Stomach (tissue), 9 donors: ENCODE results near the gene VPS41. TPM values are rescaled to one million over a fixed set of nuclear protein-coding genes. Genes with fewer than 3 reads are reported as not detected.

Experiments
- DNase-seq, 2 donors: peaks; one replicate each; pipeline versions ENCODE4 v3.0.0 to v3.0.0-alpha.2; 2013 to 2019
- H3K27ac ChIP-seq, 5 donors: fragments of 200-600 bp in 4 of 5; sonication (generic) in 4 of 5; one replicate each; pipeline ENCODE4 v1.5.1; 2013 to 2019; ENCODE audit warnings: mild to moderate bottlenecking in 1 of 5, moderate library complexity in 1 of 5
- H3K27me3 ChIP-seq, 3 donors: fragments of 200-600 bp; sonication (generic); one replicate each; pipeline ENCODE4 v1.5.1; 2017 to 2019; ENCODE audit warnings: mixed run types in 1 of 3
- H3K36me3 ChIP-seq, 4 donors: fragments of 200-600 bp; sonication (generic); 1 replicate in 3 of 4; 2 replicates in 1 of 4; pipeline ENCODE4 v1.5.1; 2016 to 2019
- H3K4me1 ChIP-seq, 4 donors: fragments of 200-600 bp; sonication (generic); one replicate each; pipeline ENCODE4 v1.5.1; 2016 to 2019
- H3K4me3 ChIP-seq, 4 donors: fragments of 200-600 bp; sonication (generic) in 3 of 4; one replicate each; pipeline ENCODE4 v1.5.1; 2016 to 2019; ENCODE audit warnings: mild to moderate bottlenecking in 1 of 4
- H3K9me3 ChIP-seq, 4 donors: fragments of 200-600 bp; sonication (generic); one replicate each; pipeline ENCODE4 v1.5.1; 2016 to 2019
- CTCF ChIP-seq, 7 experiments: fragments of 450-650 bp in 4 of 7; fragments of 200-600 bp in 3 of 7; sonication (generic) in 3 of 7; IDR thresholded peaks; one replicate each; pipeline ENCODE4 v1.5.1; 2016 to 2019; ENCODE audit warnings: antibody characterized with exemption in 7 of 7, control low read depth in 2 of 7, mild to moderate bottlenecking in 1 of 7
- EP300 ChIP-seq: sonication (generic); formaldehyde crosslinking; IDR thresholded peaks from one replicate; pipeline ENCODE4 v1.6.1; 2017; ENCODE audit warnings: antibody characterized with exemption
- POLR2A ChIP-seq, 4 donors: fragments of 450-650 bp; IDR thresholded peaks; one replicate each; pipeline ENCODE4 v1.6.1; 2016; ENCODE audit warnings: antibody characterized with exemption in 4 of 4, control low read depth in 2 of 4, mild to moderate bottlenecking in 1 of 4, moderate library complexity in 1 of 4
- POLR2AphosphoS5 ChIP-seq, 3 donors: sonication (generic); formaldehyde crosslinking; IDR thresholded peaks; one replicate each; pipeline ENCODE4 v1.6.1; 2016; ENCODE audit warnings: antibody characterized with exemption in 3 of 3
- whole genome bisulfite sequencing, 5 donors: extraction: QIAGEN DNeasy Blood & Tissue Kit in 3 of 5; methylation state at CpG; one replicate each; pipeline versions ENCODE4 v1.1.5 to v1.1.7; 2013 to 2018; 5-methylcytosine and 5-hydroxymethylcytosine counted together
- intact Hi-C: fragments of 100-400 bp; cut with DNase I; formaldehyde crosslinking; loops from one replicate; pipeline ENCODE4 v1.15.1; 2023; ENCODE audit warnings: low total_unique reads
- polyA plus RNA-seq, 3 donors: library from polyadenylated mRNA; stranded (reverse); fragments of 200-250 nt; gene quantifications; one replicate each; pipeline ENCODE4 v1.2.3, GENCODE V29; 2013
- total RNA-seq, 5 donors: library from RNA; depleted of rRNA; stranded (reverse); fragments of >200 nt; gene quantifications; one replicate each; pipeline versions ENCODE4 v1.1.0 to v1.2.3, GENCODE V29; 2014 to 2016
- donor health status: healthy with polysubstance abuse.
- donor health status: Bipolar disorder and iron deficiency.
- donor health status: healthy.

The VPS41 gene
- total and polyA plus RNA-seq, 8 donors = 8.2 to 122 (median 41.4) TPM

GRCh38 chr7:38822549-38822948 lies 86.4 kb downstream of the VPS41 start:
- intact Hi-C loops = no loop called here
- no peaks in the 10 kb centered on the region for H3K27me3 ChIP-seq
- H3K27ac ChIP-seq = no peak overlapping the region
- DNase-seq = no peak
- H3K4me3 ChIP-seq = no peak overlapping the region
- TF ChIP-seq EP300 (no peak), POLR2AphosphoS5 (IDR thresholded peaks at IDR 0.05) (no peak), CTCF (IDR thresholded peaks at IDR 0.05) (no peak), POLR2A (IDR thresholded peaks at IDR 0.05) (no peak)
- H3K4me1 ChIP-seq = peaks cover 3 to 19% (median 10%) of the 10 kb centered on the region in 4 donors
- 89 to 95% (median 94%) methylated on average over 1 of the region's 1 CpG for WGBS, 5 donors
- peaks cover 0 to 9% (median 2%) of the 10 kb centered on the region in 4 donors for H3K9me3 ChIP-seq
- H3K36me3 ChIP-seq = peaks cover 0 to 24% (median 18%) of the 10 kb centered on the region in 4 donors

- H3K27ac ChIP-seq = no peak overlapping the region
- DNase-seq = no peak
- peaks cover 0 to 7% (median under 1%) of the 10 kb centered on the region in 4 donors for H3K4me1 ChIP-seq
- intact Hi-C loops = no loop called here
- peaks cover 0 to 35% (median 33%) of the 10 kb centered on the region in 4 donors for H3K36me3 ChIP-seq
- 92 to 99% (median 97%) methylated on average over 4 of the region's 4 CpGs for WGBS, 5 donors
- no peaks in the 10 kb centered on the region for H3K27me3 ChIP-seq
- no peak for TF ChIP-seq POLR2AphosphoS5 (IDR thresholded peaks at IDR 0.05)
- TF ChIP-seq EP300 = no peak
- TF ChIP-seq POLR2A (IDR thresholded peaks at IDR 0.05) = no peak
- no peak for TF ChIP-seq CTCF (IDR thresholded peaks at IDR 0.05)
- no peak overlapping the region for H3K4me3 ChIP-seq
- peaks cover 0 to 9% (median 2%) of the 10 kb centered on the region in 4 donors for H3K9me3 ChIP-seq
Measured at GRCh38 chr7:38820571-38820970, 88.4 kb downstream of the VPS41 start.

GRCh38 chr7:38819463-38819862 lies 89.5 kb downstream of the VPS41 start:
- Histone ChIP-seq H3K27me3 (no peaks in the 10 kb centered on the region), H3K36me3 (peaks cover 0 to 43% (median 40%) of the 10 kb centered on the region in 4 donors), H3K27ac (no peak overlapping the region), H3K4me3 (no peak overlapping the region), H3K4me1 (no peaks in the 10 kb centered on the region), H3K9me3 (peaks cover 0 to 9% (median 2%) of the 10 kb centered on the region in 4 donors)
- no peak for TF ChIP-seq EP300
- no peak for TF ChIP-seq POLR2AphosphoS5 (IDR thresholded peaks at IDR 0.05)
- no peak for TF ChIP-seq POLR2A (IDR thresholded peaks at IDR 0.05)
- TF ChIP-seq CTCF (IDR thresholded peaks at IDR 0.05) = no peak
- intact Hi-C loops = no loop called here
- WGBS, 5 donors = 72 to 89% (median 82%) methylated on average over 2 of the region's 2 CpGs
- no peak for DNase-seq

- no peak overlapping the region for H3K4me3 ChIP-seq
- H3K27me3 ChIP-seq = no peaks in the 10 kb centered on the region
- WGBS, 5 donors = 95 to 98% (median 97%) methylated on average over 7 of the region's 7 CpGs
- TF ChIP-seq CTCF (IDR thresholded peaks at IDR 0.05) (no peak), POLR2A (IDR thresholded peaks at IDR 0.05) (no peak), POLR2AphosphoS5 (IDR thresholded peaks at IDR 0.05) (no peak), EP300 (no peak)
- intact Hi-C loops = no loop called here
- H3K27ac ChIP-seq = no peak overlapping the region
- no peaks in the 10 kb centered on the region for H3K4me1 ChIP-seq
- H3K9me3 ChIP-seq = no peaks in the 10 kb centered on the region
- peaks cover 0 to 43% (median 38%) of the 10 kb centered on the region in 4 donors for H3K36me3 ChIP-seq
- DNase-seq = no peak
Measured at GRCh38 chr7:38817526-38817925, 91.5 kb downstream of the VPS41 start.
